B cell (primary cell): ENCODE measurements around the gene ABHD2. TPM values are rescaled to one million over a fixed set of nuclear protein-coding genes. Genes with fewer than 3 reads are reported as not detected.

Source experiments
- ATAC-seq: fragments of 200-7000 bp; cut with Tn5 transposase; one replicate; pipeline ENCODE4 v1.10.0; 2021; ENCODE audit warnings: low read depth, mild to moderate bottlenecking, moderate number of reproducible peaks, moderate library complexity
- CTCF ChIA-PET: fragments of 350-600 bp; sonication (Branson Sonifier 250); formaldehyde crosslinking; loops from one replicate; lab custom pipeline; 2021; ENCODE audit warnings: antibody characterized with exemption, inconsistent platforms; lab: Charles Lee
- POLR2A ChIA-PET: fragments of 350-600 bp; sonication (Branson Sonifier 250); formaldehyde crosslinking; loops from one replicate; lab custom pipeline; 2021; ENCODE audit warnings: antibody characterized with exemption; lab: Charles Lee
- DNase-seq: peaks from one replicate; pipeline ENCODE4 v3.0.0; 2013
- H2AFZ ChIP-seq: 2 replicates; pipeline ENCODE4 v1.6.1; 2012; ENCODE audit warnings: mild to moderate bottlenecking, low read depth, low read length; ENCODE audit not compliant: insufficient read depth, poor library complexity, severe bottlenecking
- H3K27ac ChIP-seq, 2 donors: 1 replicate in 1 of 2; 2 replicates in 1 of 2; pipeline ENCODE4 v1.5.1; 2012 to 2013; ENCODE audit warnings: low read length in 2 of 2, mild to moderate bottlenecking in 2 of 2, moderate library complexity in 1 of 2
- H3K27me3 ChIP-seq, 4 experiments: fragments of 200-600 bp in 1 of 4; sonication (generic) in 1 of 4; replicated peaks in 1 of 4; 1 replicate in 2 of 4; 2 replicates in 2 of 4; pipeline versions ENCODE4 v1.6.1 to v1.7.0; 2013 to 2016; ENCODE audit warnings: low read length in 3 of 4, mild to moderate bottlenecking in 2 of 4, mixed read lengths in 1 of 4, moderate library complexity in 1 of 4; ENCODE audit not compliant: insufficient read depth in 4 of 4, control insufficient read depth in 3 of 4; ENCODE audit errors: control extremely low read depth in 1 of 4
- H3K36me3 ChIP-seq, 2 experiments: replicated peaks in 1 of 2; 1 replicate in 1 of 2; 2 replicates in 1 of 2; pipeline versions ENCODE4 v1.6.1 to v1.7.1; 2013; ENCODE audit warnings: low read length in 1 of 2; ENCODE audit not compliant: insufficient read depth in 2 of 2, control insufficient read depth in 1 of 2; ENCODE audit errors: control extremely low read depth in 1 of 2, extremely low read depth in 1 of 2
- H3K4me1 ChIP-seq, 2 donors: fragments of 200-600 bp in 1 of 2; sonication (generic) in 1 of 2; 1 replicate in 1 of 2; 2 replicates in 1 of 2; pipeline versions ENCODE4 v1.5.1 to v1.6.1; 2013 to 2017; ENCODE audit warnings: low read length in 2 of 2; ENCODE audit not compliant: control insufficient read depth in 2 of 2, insufficient read depth in 2 of 2
- H3K4me2 ChIP-seq: replicated peaks from 2 replicates; pipeline ENCODE3; 2012; ENCODE audit warnings: mild to moderate bottlenecking, low read depth, low read length; ENCODE audit not compliant: poor library complexity, severe bottlenecking
- H3K4me3 ChIP-seq, 5 experiments: fragments of 200-600 bp in 1 of 5; sonication (generic) in 1 of 5; 1 replicate in 3 of 5; 2 replicates in 2 of 5; pipeline versions ENCODE4 v1.5.1 to v1.7.0; 2011 to 2016; ENCODE audit warnings: low read length in 4 of 5, mild to moderate bottlenecking in 4 of 5, low read depth in 2 of 5, control low read depth in 1 of 5, moderate library complexity in 1 of 5; ENCODE audit not compliant: insufficient read depth in 1 of 5; ENCODE audit errors: control extremely low read depth in 1 of 5, extremely low read depth in 1 of 5
- H3K79me2 ChIP-seq: fragments of 200-600 bp; sonication (generic); one replicate; pipeline ENCODE4 v1.6.0; 2016; ENCODE audit warnings: low read length; ENCODE audit not compliant: control insufficient read depth, insufficient read depth
- H3K9ac ChIP-seq: fragments of 200-600 bp; sonication (generic); 2 replicates; pipeline ENCODE4 v1.6.1; 2017; ENCODE audit warnings: mild to moderate bottlenecking, low read length, moderate library complexity
- H3K9me3 ChIP-seq, 3 donors: one replicate each; pipeline versions ENCODE4 v1.6.1 to v1.7.1; 2013; ENCODE audit warnings: low read length in 2 of 3; ENCODE audit not compliant: control insufficient read depth in 2 of 3, insufficient read depth in 1 of 3; ENCODE audit errors: control extremely low read depth in 1 of 3
- H4K20me1 ChIP-seq: 2 replicates; pipeline ENCODE4 v1.6.0; 2012; ENCODE audit warnings: mild to moderate bottlenecking, low read length; ENCODE audit not compliant: insufficient read depth, control insufficient read depth, poor library complexity, severe bottlenecking
- H3K27ac Mint-ChIP-seq: one replicate; pipeline ENCODE4 v1.8.0; 2021; ENCODE audit warnings: mixed read lengths
- H3K27me3 Mint-ChIP-seq: one replicate; pipeline ENCODE4 v1.8.0; 2021; ENCODE audit warnings: mixed read lengths
- H3K4me1 Mint-ChIP-seq: one replicate; pipeline ENCODE4 v1.8.0; 2021; ENCODE audit warnings: mixed read lengths
- H3K4me3 Mint-ChIP-seq: one replicate; pipeline ENCODE4 v1.8.0; 2021; ENCODE audit warnings: mixed read lengths
- H3K9me3 Mint-ChIP-seq: one replicate; pipeline ENCODE4 v1.8.0; 2022; ENCODE audit warnings: mixed read lengths; ENCODE audit not compliant: insufficient read depth
- CTCF ChIP-seq: fragments of 200-600 bp; IDR thresholded peaks from one replicate; pipeline ENCODE4 v1.8.0; 2022; ENCODE audit warnings: antibody characterized with exemption, mild to moderate bottlenecking
- EZH2 ChIP-seq: IDR thresholded peaks from 2 replicates; pipeline ENCODE4 v1.6.1; 2012; ENCODE audit warnings: borderline replicate concordance, low read depth, mild to moderate bottlenecking, moderate library complexity, low read length; ENCODE audit not compliant: insufficient read depth, poor library complexity, severe bottlenecking
- whole genome bisulfite sequencing: methylation state at CpG from one replicate; pipeline ENCODE4 v1.1.5; 2013; ENCODE audit warnings: missing lambda C conversion rate; ENCODE audit not compliant: insufficient coverage; 5-methylcytosine and 5-hydroxymethylcytosine counted together
- intact Hi-C: fragments of 100-400 bp; cut with micrococcal nuclease; formaldehyde crosslinking; loops from one replicate; pipeline ENCODE4 v1.10.0; 2022
- polyA plus RNA-seq: library from polyadenylated mRNA; depleted of rRNA; stranded (reverse); fragments of >200 nt; gene quantifications from 2 replicates; pipeline ENCODE4 v1.2.3, GENCODE V29; 2012
- total RNA-seq, 2 donors: library from RNA; stranded (reverse); fragments of 120-200 nt in 1 of 2; gene quantifications; 1 replicate in 1 of 2; 2 replicates in 1 of 2; pipeline versions ENCODE4 v1.2.3 to v1.2.4, GENCODE V29; 2013 to 2022

Gene ABHD2
- total and polyA plus RNA-seq, 2 donors (not counting 1 experiment from before 2014, with no cell fraction given) = 7.1 to 45.8 TPM

- no peaks in the 10 kb centered on the region for H3K27me3 Mint-ChIP-seq
- H3K4me1 Mint-ChIP-seq = no peaks in the 10 kb centered on the region
- H2AFZ ChIP-seq = no peak overlapping the region
- intact Hi-C loops = no loop called here
- H3K4me3 Mint-ChIP-seq = no peak overlapping the region
- H3K27me3 ChIP-seq = no peaks in the 10 kb centered on the region
- H3K4me2 ChIP-seq = no peak overlapping the region
- 90% methylated on average over 1 of the region's 1 CpG for WGBS
- CTCF ChIA-PET = interaction anchor here (1.6 to 2.4 kb wide), 3 partner anchors 31 to 79 kb away, joined by 4 to 11 read pairs (median 11); no protein-coding TSS in a partner anchor
- H3K9me3 ChIP-seq = no peaks in the 10 kb centered on the region
- ATAC-seq (no peak), DNase-seq (no peak)
- H4K20me1 ChIP-seq = peaks cover 16% of the 10 kb centered on the region
- no peaks in the 10 kb centered on the region for H3K9me3 Mint-ChIP-seq
- H3K4me1 ChIP-seq = no peaks in the 10 kb centered on the region
- TF ChIP-seq CTCF (no peak), EZH2 (no peak)
- H3K27ac ChIP-seq = no peak overlapping the region
- H3K27ac Mint-ChIP-seq = no peak overlapping the region
- no peak overlapping the region for H3K4me3 ChIP-seq
- no peak overlapping the region for H3K9ac ChIP-seq
- H3K36me3 ChIP-seq = peaks cover 2 to 16% of the 10 kb centered on the region in 2 experiments
- POLR2A ChIA-PET = no interaction called here
- peaks cover 84% of the 10 kb centered on the region for H3K79me2 ChIP-seq
These were observed 10.0 kb downstream of the ABHD2 start for GRCh38 chr15:89098281-89098680.

DNA sequence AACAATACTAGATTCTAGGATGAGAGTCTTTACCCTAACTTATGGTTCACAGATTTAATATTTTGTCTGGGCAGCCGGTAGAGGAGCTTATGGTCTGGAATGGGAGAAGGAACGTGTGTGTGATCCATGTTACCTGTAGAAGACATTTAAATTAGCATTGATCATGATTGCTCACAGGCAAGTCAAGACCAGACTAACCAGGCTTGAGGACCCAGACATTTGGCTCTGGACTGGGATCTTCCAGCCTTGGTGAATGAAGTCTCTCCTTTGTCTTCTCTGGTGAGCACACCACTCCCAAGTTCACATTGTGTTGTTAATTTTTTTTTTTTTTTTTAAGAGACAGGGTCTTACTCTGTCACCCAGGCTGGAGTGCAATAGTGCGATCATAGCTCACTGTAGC is 11.7 kb downstream of the ABHD2 start:
- no peak overlapping the region for H3K4me2 ChIP-seq
- WGBS = 100% methylated on average over 2 of the region's 3 CpGs
- peaks cover 2 to 26% of the 10 kb centered on the region in 2 experiments for H3K36me3 ChIP-seq
- ChIA-PET CTCF (interaction anchor here (0.7 to 2.0 kb wide), 4 partner anchors 9 to 258 kb away, joined by 3 to 11 read pairs (median 4); partner anchors contain the start of gene ABHD2), POLR2A (no interaction called here)
- no peak for TF ChIP-seq EZH2
- TF ChIP-seq CTCF = no peak
- Mint-ChIP-seq H3K27ac (no peak overlapping the region), H3K4me3 (no peak overlapping the region), H3K27me3 (no peaks in the 10 kb centered on the region), H3K9me3 (no peaks in the 10 kb centered on the region), H3K4me1 (no peaks in the 10 kb centered on the region)
- no peak overlapping the region for H3K4me3 ChIP-seq
- no peak overlapping the region for H3K27ac ChIP-seq
- no peak overlapping the region for H3K9ac ChIP-seq
- H3K79me2 ChIP-seq = peaks cover 78% of the 10 kb centered on the region
- DNase-seq (no peak), ATAC-seq (no peak)
- peaks cover 26% of the 10 kb centered on the region for H4K20me1 ChIP-seq
- no peak overlapping the region for H2AFZ ChIP-seq
- intact Hi-C loops = no loop called here
- H3K9me3 ChIP-seq = no peaks in the 10 kb centered on the region
- H3K4me1 ChIP-seq = no peaks in the 10 kb centered on the region
- H3K27me3 ChIP-seq = no peaks in the 10 kb centered on the region
